SKM-1 (cell line): ENCODE data around the gene CPEB2.

Experiments
- DNase-seq: peaks from one replicate; lab custom pipeline; 2025; ENCODE audit not compliant: unreplicated experiment; lab: John Stamatoyannopoulos, UW

The CPEB2 gene

GRCh38 chr4:15010038-15010585 is 7.8 kb downstream of the CPEB2 start:
- no peak for DNase-seq

- DNase-seq: no peak
These were observed 8.9 kb downstream of the CPEB2 start for GRCh38 chr4:15011166-15011565.

DNA sequence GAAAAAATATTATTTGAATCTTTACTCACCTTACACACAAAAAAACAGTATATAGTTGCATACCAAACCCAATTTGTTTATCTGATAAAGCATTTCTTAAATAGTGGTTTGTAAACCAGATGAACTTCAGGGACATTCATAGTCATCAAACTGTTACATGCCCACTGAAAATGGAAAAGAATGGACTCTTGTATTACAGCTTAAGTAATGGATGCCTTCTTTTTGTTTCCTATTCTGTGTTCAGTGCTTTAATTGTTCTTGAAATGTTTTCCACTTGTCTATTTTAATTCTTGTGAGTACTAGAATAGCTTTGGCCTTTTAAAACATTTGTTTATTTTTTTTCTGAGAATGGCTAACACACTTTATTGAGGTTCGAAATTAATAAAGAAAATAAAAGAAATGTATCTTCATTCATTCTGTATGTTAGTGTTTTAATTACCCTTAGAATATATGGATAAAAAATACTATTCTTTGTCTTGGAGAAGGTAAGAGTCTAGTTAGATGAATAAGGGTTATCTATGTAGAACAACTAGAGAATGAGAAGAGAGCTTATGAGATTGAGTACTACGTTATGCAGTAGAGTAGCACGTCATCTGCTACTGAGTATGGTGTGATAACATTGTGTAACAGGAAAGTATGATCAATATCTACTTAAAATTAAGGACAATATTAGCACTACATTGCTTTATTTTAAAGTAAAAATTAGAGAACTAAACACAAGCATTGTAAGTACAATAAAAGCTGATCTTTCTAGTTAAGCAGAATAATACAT is 9.9 kb downstream of the CPEB2 start:
- DNase-seq: no peak

DNA sequence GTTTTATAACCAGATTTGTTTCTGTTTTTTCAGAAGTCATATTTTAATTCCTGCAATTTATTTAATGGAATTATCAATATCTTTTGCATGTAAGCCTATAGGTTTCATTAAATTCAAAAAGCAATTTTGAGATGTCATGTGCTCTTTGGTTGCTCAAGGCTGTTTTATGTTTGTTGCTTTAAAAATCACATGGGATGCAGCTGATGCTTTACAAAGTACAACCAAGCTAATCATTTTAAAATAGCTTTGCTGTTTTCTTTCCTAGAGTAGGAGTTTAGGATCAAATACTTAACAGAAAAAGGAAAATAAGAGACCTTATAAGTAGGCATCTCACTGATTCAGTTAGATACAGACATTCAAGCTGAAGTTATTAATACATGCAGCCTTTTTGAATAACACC is 11.3 kb downstream of the CPEB2 start:
- no peak for DNase-seq

GRCh38 chr4:15015170-15015569 is 12.9 kb downstream of the CPEB2 start:
- no peak for DNase-seq

GRCh38 chr4:15018361-15018760 is 16.1 kb downstream of the CPEB2 start:
- DNase-seq: no peak

DNA sequence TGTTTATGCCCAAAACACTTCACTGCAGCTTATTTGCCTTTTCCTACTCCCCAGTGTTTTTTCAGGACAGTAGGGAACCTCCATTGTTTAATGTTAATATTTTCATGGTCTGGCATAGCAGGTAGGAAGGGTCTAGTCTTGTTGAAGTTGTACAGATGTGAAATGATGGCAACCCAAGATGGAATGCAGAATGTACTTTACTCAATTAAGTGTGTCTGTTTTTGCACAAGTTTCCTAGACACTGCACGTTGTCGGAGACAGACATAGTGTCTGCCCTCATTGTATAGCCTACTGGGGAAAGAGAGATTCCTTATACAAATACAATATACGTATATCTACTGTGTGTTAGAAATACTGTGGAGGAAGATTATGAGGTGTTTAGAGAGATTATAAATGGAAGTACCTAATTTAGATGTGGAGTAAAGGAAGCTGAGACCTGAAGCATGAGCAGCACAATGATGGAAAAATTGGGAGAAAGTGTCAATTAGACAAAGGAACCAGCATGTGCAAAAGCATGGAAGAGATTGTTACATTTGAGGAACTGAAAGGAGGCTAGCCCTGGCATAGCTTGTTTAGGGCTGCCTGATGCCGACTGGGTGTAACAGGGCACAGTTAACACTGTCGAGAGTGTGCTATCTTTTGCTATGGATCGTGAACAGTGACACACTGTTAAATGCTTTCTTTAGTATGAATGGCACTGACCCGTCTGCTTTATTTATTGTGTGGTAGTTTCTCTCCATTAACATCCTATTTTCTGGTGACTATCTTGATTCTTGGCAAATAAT is 18.4 kb downstream of the CPEB2 start:
- no peak for DNase-seq

- DNase-seq: no peak
These were observed 19.0 kb downstream of the CPEB2 start for GRCh38 chr4:15021311-15021710.

- no peak for DNase-seq
These were observed 19.7 kb downstream of the CPEB2 start for GRCh38 chr4:15021946-15022345.

- no peak for DNase-seq
These were observed 22.1 kb downstream of the CPEB2 start for GRCh38 chr4:15024386-15024785.

DNA sequence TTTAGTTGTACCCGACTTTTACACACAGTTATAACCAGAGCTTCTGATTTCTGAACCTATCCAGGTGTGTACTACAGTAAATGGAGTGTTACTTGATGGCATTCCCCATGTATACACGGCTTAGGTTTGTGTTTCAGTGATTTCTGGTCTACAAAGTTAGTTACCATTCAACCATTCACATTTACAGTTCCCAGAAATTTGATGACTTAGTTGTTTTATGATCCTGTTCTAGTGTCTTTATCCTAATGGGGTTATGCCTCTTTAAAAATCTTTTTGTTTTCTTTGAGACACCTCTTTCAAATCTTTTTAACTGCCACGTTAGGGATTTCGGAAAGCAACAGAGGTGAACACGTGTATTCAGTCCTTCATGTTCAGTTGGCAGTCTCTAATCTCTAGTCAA is 23.4 kb downstream of the CPEB2 start:
- no peak for DNase-seq

GRCh38 chr4:15027921-15028435 is 25.7 kb downstream of the CPEB2 start:
- no peak for DNase-seq

GRCh38 chr4:15031197-15031596 is 28.9 kb downstream of the CPEB2 start:
- DNase-seq: no peak

GRCh38 chr4:15031993-15032675 is 29.9 kb downstream of the CPEB2 start:
- DNase-seq: no peak

DNA sequence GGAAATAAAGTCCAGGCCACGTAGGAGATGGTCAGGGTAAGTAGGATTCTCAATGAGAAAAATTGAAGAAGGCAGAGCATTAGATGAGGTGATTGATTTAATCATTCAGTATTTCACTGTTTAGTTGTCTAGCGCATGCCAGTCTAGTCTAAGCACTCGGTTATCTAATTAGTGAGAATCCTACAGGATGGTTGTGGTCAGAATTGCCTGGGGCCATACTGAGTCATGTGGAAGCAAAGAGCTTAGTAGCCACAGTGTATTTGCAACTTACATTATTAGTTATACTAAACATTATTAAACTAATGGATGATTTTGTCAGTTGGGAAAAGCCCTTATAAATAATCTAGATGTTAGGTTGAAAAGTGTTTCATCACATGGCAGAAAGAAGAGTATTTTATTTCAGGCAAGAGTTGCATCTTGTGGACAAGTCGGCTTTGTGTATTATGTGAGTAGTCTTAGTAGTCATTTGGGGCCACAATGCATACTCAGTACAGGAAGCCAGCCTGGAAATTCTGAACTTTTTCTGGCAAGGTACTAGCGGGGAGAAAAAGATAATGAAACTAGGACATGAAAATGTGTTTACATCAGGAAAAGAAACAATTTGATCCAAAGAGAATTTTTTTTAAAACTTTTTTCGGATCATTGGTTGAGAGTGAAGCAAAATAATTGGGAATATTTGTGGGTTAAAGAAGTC is 31.9 kb downstream of the CPEB2 start:
- DNase-seq: no peak

DNA sequence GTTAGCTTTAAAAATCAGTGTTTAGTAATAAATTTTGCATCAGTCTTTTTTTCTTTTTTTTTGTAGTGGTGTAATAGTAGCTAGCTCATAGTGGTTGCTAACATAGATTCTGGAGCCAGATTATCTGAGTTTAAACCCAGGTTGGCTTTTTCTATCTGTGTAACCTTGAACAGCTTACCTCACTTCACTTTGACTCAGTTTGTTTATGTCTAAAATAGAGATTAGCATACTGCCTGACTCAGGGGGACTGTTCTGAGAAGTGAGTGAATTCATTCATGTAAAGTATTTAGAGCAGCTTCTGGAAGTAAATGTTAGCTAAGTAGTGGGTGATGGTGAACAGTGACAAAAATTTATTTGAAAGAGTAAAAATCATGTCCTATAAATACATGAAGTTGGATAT is 32.9 kb downstream of the CPEB2 start:
- no peak for DNase-seq

DNA sequence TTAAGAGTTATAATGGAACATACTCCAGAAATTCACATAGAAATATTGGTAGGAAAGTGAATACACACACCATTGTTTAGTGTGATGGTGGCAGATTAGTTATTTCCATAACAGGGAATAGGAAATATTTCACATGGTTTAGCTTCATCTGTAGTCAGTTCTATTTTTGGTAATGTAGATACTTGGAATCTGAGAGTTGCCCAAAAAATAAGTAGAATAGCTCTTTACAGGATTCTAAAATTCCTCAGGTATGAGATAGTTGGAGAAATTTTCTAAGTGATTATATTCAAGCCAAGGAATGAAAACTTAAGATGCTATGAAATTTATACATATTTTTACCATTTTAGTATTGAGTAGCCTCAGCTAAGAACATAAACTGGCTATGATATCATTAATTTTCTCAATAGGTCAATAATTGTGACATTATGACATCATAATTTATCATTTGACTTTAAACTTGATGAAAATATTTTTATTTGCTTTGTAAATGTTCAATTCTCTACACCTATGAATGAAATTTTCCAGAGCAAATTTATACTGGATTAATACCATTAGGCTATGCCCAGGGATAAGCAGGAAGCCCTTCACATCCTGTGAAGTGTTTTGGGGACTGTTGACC is 35.8 kb downstream of the CPEB2 start:
- DNase-seq: no peak

DNA sequence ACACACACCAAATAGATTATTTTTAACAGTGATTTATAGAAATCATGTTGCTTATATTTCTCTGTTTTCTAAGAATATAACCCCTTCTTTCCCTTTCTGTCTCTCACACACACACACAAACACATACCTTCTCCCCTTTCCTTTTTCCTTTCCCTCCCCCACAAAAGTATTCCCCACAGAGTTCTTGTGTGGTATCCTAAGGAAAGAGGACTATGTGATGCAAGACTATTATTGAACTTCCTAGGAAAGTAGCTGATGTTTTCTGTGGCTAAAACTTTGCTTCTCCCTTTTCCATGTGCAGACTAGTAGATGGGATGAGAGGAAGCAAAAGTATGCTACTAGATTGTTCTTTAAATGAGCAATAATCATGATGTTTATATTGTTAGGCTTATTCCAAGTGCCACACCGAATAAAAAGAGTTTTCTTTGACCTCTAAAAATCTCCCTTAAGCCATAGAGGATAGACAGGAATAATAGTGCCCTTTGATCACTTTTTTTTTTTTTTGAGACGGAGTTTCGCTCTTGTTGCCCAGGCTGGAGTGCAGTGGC is 38.7 kb downstream of the CPEB2 start:
- no peak for DNase-seq

DNA sequence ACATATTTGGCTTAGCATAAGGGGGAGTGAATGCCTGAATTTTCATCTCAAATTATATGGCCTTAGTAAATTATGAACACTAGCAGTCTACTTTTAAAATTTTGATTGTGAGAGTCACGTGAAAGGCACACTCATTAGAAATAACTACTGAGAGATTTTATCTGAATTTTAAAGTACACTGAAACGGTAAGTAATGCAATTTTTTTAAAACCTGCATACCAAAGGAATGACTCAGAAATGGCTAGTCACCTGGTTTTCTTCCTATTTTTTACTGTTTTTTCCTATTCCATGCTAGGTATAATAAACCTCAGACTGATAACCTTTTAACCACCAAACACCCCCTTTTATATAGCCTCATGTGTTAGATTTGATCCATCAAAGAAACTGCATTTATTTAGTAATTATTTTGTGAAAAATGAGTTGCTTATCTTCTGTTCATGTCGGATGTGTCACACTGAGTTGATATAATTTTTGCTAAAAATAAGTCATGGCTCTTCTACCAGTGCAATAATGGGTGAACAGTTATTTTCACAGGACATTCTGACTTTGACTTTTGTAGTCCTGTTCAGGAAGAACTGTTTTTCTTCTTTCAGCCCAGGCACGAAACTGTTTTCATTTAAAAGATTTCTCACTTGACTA is 40.4 kb downstream of the CPEB2 start:
- no peak for DNase-seq

DNA sequence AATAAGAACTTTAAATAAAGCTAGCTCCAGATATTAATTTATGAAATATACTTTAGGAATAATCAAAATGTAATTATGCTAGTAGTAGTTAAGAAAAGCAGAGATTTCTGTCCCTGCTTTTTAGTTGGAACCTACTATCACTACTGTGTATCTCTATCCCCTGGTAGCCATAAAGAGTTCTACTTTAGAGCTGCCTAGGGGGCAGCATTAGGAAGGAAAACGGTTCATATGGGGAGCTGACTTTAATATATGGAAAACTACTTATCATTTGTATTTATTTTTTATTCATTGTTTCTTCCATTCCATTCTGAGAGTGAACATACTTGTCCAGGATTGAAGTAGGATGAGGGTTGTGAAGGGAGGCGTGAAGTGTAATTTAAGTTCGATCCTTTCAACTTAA is 40.9 kb downstream of the CPEB2 start:
- DNase-seq: no peak
